ENCODE measurements around the gene EPC1.

DNA sequence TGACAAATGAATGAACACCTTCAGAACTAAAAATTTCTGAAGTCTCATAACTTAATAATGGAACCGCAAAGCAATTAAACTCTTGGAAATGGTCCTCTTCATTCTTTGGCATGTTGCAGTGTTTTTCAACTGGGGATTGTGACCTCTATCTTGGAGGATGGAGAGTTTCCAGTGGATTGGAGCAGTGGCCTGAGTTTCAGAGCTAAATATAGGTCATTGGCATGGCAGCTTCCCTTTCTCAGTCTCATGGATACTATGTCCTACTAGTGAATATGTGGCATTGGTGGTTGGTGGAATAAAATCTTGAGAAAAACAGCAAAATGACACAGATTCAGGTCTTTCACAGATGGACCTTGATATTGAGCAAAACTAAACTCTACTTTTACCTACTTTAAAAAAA is 24.1 kb upstream of the EPC1 start:
- TF ChIP-seq, protein P1, sequence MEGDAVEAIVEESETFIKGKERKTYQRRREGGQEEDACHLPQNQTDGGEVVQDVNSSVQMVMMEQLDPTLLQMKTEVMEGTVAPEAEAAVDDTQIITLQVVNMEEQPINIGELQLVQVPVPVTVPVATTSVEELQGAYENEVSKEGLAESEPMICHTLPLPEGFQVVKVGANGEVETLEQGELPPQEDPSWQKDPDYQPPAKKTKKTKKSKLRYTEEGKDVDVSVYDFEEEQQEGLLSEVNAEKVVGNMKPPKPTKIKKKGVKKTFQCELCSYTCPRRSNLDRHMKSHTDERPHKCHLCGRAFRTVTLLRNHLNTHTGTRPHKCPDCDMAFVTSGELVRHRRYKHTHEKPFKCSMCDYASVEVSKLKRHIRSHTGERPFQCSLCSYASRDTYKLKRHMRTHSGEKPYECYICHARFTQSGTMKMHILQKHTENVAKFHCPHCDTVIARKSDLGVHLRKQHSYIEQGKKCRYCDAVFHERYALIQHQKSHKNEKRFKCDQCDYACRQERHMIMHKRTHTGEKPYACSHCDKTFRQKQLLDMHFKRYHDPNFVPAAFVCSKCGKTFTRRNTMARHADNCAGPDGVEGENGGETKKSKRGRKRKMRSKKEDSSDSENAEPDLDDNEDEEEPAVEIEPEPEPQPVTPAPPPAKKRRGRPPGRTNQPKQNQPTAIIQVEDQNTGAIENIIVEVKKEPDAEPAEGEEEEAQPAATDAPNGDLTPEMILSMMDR (IDR thresholded peaks at IDR 0.05 in 4 of 5, conservative IDR thresholded peaks at IDR 0.05 in 1 of 5): no peak
- no peak for TF ChIP-seq POLR2A (IDR thresholded peaks at IDR 0.05)

All from gastrocnemius medialis (tissue), 4 donors.